IMR-90 (cell line): ENCODE results near the gene CMTM8. TPM values are rescaled to one million over a fixed set of nuclear protein-coding genes. Genes with fewer than 3 reads are reported as not detected.

Experiments
- CEBPB ChIP-seq: IDR thresholded peaks from 2 replicates; pipeline ENCODE4 v1.6.1; 2012; ENCODE audit warnings: low read depth, low read length, improper control_type of control experiment
- FOS ChIP-seq: fragments of 150-350 bp; IDR thresholded peaks from 2 replicates; pipeline ENCODE4 v1.6.1; 2016; ENCODE audit warnings: low read depth, low read length
- polyA plus RNA-seq, 3 experiments: library from polyadenylated mRNA; depleted of rRNA; stranded (reverse); fragments of >200 nt; gene quantifications; 2 replicates each; pipeline ENCODE4 v1.2.3, GENCODE V29; 2012; ENCODE audit warnings: low replicate concordance in 1 of 3
- total RNA-seq: library from RNA; depleted of rRNA; stranded (reverse); fragments of >200 nt; gene quantifications from 2 replicates; pipeline ENCODE4 v1.2.3, GENCODE V29; 2012
- TF ChIP-seq, protein P1 (sequence below): fragments of 150-350 bp; IDR thresholded peaks from 2 replicates; pipeline ENCODE4 v1.6.1; 2016; ENCODE audit warnings: low read depth, mild to moderate bottlenecking, low read length, moderate library complexity, borderline replicate concordance

CMTM8 gene
- total and polyA plus RNA-seq, 2 of the 4 experiments (the other 2 are of a cell fraction) = 0.15 TPM; not detected in 1

DNA sequence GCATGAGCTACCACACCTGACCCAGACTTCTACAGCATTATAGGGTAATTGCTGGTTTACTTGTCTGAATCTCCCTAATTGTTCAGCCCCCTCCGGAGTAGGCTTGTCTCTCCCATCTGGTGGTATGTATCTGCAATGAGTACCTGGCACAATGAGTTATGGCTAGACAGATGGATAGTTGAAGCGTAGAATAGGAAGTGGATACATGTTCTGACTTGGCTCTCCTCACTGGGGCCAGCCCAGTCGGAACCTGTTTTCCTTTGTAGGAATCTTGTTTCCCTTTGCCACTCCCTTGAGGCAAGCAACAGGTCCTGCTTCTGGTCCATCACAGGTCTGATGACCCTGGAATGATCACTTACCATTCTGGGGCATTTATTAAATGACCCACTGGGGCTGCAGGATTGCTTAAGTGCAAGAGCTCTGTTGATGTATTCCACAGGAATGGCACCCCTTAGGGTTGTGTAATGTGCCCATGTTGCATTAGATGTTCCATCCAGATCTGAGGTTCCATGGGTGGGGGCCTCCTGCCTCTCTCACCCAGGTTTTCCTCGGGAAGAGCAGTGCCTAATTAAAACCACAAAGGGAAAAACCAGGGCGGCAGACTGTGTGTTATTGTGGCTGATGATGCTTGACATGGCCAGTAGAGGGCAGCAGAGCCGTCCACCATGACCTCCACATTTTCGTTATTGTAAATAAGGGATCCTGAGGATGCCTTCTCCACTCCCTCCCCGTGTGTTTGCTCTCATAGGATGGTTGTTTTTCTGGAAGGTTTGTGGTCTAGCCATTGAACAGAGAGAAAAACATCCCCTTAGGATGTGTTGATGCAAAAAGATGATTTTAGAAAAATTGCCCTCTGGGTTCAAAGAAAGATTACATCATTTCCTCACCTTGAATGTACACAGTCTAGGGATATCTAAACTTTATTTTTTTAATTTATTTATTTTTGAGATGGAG is 58.0 kb downstream of the CMTM8 start (continued):
- TF ChIP-seq, protein P1, sequence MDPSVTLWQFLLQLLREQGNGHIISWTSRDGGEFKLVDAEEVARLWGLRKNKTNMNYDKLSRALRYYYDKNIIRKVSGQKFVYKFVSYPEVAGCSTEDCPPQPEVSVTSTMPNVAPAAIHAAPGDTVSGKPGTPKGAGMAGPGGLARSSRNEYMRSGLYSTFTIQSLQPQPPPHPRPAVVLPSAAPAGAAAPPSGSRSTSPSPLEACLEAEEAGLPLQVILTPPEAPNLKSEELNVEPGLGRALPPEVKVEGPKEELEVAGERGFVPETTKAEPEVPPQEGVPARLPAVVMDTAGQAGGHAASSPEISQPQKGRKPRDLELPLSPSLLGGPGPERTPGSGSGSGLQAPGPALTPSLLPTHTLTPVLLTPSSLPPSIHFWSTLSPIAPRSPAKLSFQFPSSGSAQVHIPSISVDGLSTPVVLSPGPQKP = no peak
- TF ChIP-seq CEBPB = no peak
- no peak for TF ChIP-seq FOS
